Activated CD8-positive, alpha-beta memory T cell treated with anti-CD3 and anti-CD28 coated beads, Interleukin-2, amount 50 U/mL, for 24 hours (primary cell): ENCODE data around the gene FLCN.

Source experiments
- DNase-seq: peaks from one replicate; pipeline ENCODE4 v3.0.0-alpha.2; 2020; ENCODE audit errors: extremely low read depth

The FLCN gene

GRCh38 chr17:17167356-17167755, 69.6 kb downstream of the FLCN start:
- DNase-seq, result no peak

DNA sequence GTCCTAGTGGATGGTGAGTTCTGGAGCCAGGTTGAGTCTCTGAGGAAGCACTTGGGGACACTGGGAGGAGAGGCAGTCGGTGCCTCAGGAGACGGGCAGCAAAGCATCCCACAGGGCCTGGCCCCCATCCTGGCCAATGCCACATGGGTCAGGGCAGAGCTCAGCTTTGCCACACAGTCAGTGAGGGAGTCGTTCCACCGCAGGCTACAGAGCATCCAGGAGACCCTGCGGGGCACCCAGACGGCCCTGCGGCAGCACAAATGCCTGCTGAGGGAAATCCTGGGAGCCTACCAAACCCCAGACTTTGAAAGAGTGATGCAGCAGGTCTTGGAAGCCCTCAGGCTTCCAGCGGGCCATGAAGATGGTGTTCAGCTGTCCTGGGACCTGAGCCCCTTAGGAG, 70.5 kb downstream of the FLCN start:
- no peak for DNase-seq

DNA sequence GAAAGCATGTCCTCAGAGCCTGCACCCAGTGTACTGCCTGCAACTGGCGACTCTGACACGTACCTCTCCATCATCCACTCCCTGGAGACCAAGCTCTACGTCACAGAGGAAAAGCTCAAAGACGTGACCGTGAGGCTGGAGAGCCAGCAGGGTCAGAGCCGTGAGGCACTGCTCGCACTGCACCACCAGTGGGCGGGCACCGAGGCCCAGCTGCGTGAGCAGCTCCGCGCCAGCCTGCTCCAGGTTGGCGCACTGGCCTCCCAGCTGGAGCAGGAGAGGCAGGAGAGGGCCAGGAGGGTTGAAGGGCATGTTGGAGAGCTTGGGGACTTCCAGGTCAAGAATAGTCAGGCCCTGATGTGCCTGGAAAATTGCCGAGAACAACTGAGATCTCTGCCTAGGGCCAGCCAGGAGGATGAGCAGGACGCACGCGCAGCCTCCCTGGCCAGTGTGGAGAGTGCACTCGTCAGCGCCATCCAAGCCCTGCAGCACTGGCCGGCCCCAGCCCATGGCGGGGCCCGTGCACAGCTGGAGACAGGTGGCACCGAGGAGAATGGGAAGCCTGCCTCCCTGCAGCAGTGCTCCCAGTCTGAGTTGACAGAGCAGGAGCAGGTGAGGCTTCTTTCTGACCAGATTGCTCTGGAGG, 71.2 kb downstream of the FLCN start:
- DNase-seq, result no peak

DNA sequence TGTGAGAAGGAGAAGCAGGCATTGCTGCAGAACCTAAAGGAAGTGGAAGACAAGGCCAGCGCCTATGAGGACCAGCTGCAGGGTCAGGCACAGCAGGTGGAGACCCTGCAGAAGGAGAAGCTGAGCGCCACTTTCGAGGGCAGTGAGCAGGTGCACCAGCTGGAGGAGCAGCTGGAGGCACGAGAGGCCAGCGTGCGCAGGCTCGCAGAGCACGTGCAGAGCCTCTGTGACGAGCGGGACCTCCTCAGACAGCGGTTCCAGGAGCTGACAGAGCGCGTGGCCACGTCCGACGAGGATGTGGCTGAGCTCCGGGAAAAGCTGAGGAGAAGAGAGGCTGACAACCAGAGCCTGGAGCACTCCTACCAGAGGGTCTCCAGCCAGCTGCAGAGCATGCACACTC, 72.3 kb downstream of the FLCN start:
- DNase-seq, result no peak

DNA sequence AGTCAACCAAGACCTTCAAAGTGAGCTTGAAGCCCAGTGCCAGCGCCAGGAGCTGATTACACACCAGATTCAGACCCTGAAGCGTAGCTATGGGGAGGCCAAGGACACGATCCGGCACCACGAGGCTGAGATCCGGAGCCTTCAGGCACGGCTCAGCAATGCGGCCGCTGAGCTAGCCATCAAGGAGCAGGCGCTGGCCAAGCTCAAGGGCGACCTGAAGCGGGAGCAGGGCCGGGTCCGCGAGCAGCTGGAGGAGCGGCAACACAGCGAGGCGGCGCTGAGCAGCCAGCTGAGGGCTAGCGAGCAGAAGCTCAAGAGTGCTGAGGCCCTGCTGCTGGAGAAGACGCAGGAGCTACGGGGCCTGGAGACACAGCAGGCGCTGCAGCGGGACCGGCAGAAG, 72.8 kb downstream of the FLCN start:
- DNase-seq, result no peak
